GM03348 (cell line): ENCODE data around the gene KIF2C.
"Not testable (repeated sequence)": the region's sequence is repeated elsewhere in the genome, so short reads cannot be mapped to it uniquely, and the experiment has no call there.

Source experiments
- DNase-seq: peaks from one replicate; pipeline ENCODE4 v3.0.0; 2012; ENCODE audit warnings: low spot score

KIF2C gene

DNA sequence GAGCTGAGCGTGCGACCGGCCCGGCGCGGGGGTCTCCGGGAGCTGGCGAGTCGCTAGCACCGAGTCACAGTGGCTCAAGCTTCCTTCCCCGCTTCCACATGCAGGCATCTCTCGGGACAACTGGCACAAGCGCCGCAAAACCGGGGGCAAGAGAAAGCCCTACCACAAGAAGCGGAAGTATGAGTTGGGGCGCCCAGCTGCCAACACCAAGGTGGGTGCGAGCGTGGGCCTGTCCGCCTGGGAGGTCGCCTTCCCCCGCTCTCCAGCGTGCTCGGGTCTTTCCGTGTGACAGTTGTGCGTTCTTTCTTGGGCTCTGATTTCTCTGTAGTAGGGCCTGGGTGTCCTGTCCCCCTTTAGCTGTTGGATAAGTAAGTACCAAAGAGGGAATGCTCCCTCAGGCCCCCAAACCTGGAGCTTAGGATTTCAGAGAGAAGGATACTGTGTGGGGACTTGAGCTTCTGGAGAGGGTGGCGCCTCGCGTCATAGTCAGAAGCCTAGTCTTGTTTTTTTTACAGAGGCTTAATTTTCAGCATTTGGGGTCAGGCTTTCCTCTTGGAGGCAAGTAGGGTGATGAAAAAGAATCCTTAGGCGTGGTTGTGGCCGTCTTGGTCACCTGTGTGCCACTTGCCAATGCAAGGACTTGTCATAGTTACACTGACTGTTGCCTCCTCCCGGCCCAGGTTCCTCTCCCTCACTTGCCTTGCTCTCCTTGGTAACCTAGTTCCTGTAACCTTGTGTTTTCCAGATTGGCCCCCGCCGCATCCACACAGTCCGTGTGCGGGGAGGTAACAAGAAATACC is 36.5 kb downstream of the KIF2C start:
- peak; percentile 26 for DNase-seq

DNA sequence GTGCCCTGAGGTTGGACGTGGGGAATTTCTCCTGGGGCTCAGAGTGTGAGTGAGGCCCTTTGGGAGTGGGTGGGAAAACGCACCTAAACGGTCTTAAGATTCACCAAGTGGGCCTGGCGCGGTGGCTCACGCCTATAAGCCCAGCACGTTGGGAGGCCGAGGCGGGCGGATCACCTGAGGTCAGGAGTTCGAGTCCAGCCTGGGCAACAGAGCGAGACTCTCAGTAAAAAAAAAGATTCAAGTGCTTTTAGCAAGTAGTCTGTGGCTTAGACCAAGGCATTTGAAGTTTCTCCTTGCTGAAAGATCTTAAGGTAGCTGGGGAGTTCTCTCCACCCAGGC is 37.1 kb downstream of the KIF2C start:
- DNase-seq, result no peak

DNA sequence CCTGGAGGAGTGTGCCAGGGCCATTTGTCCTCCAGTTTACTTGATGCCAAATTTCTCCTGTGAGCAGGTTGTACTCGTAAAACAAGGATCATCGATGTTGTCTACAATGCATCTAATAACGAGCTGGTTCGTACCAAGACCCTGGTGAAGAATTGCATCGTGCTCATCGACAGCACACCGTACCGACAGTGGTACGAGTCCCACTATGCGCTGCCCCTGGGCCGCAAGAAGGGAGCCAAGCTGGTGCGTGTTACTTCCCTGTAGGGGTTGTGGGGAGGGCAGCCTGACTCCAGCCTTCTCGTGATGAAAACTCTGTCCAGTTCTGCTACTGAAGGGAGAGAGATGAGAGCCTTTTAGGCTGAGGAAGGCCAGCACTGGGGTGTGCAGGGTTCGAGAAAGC is 37.9 kb downstream of the KIF2C start:
- no peak for DNase-seq

DNA sequence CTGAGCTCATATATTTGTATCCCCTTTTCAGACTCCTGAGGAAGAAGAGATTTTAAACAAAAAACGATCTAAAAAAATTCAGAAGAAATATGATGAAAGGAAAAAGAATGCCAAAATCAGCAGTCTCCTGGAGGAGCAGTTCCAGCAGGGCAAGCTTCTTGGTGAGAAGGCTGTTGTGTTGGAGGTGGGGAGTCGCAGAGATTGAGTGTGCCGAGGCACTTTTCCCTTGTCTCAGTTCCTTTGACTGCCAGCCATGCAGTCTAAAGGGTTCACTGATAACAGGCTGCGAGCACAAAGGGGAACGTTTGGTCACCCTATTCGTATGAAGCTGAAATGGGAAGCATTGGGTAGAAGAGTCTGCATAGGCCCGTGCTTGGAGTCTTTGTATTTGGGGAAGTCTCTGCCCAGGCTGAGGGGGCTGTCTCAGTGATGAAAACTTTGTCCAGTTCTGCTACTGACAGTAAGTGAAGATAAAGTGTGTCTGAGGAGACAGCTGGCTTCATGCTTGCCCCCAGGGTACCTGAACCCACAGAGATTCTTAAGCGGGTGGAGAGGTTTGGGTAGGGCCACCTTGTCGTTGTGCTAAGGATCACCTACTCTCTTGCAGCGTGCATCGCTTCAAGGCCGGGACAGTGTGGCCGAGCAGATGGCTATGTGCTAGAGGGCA is 38.5 kb downstream of the KIF2C start:
- DNase-seq, result no peak

DNA sequence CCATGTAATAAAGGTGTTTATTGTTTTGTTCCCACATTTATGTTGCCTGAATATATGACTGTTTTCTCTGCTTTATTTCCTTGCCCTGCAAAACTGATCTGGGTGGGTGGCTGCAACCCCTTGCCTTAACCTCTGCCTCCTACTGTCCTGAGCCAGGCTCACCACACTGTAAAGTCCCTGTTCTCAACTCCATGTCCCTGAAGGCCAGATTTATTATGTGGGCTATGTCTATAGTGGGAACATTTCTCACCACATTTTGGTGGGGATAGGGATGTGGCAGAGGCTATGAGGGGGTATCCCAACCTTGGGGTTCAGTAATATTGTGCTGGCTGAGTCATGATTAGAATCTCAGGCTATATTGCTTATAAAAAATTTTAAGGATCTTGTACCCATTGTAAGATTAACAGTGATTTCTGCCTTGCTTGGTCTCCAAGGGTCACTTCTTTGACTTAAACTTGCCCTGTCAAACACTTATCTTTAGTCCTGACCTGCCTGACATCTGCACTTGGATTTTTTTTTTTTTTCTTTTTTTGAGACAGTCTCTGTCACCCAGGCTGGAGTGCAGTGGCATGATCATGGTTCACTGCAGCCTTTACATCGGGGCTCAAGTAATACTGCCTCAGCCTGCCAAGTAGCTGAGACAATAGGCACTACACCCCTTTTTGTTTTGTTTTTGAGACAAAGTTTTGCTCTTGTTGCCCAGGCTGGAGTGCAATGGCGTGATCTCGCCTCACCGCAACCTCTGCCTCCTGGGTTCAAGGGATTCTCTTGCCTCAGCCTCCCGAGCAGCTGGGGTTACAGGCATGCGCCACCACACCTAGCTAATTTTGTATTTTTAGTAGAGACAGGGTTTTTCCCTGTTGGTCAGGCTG is 39.3 kb downstream of the KIF2C start:
- DNase-seq, result no peak

DNA sequence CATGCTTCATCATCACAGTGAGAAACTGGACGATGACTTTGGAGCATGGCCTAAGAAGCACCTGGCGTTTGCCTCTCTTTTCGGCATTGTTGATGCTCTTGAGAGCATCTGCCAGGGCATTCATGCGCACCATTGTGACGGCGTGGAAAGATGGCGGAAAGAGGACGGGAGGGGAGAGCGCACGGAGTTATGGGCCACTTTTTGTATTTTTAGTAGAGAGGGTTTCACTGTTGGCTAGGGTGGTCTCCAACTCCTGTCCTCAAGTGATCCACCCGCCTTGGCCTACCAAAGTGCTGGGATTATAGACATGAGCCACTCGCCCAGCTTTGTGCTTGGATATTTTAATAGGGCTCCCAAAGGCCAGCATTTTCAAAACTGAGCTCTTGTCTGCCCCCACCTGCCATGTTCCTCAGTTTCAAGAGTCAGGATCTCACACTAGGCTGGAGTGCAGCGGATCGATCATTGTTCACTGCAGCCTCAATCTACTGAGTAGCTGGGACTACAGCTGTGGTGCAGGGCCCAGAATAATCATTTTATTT is 41.0 kb downstream of the KIF2C start:
- DNase-seq, result no peak

DNA sequence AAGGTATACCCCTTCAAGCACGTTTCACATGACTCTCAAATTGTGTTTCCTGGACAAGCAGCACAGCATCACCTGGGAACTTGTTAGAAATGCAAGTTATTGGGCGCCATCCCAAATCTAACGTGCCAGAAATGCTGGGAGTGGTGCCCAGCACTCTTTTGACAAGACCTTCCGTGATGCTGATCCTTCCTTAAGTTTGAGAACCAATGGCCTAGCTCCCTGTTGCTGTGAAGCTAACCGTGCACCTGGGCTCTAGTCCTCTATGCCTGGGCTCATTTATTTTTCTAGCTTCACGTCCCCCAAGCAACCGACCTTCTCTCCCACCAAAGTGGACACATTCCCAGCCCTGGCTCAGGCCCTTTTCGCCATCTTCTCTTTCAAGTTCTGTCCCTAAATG is 44.1 kb downstream of the KIF2C start:
- no peak for DNase-seq

DNA sequence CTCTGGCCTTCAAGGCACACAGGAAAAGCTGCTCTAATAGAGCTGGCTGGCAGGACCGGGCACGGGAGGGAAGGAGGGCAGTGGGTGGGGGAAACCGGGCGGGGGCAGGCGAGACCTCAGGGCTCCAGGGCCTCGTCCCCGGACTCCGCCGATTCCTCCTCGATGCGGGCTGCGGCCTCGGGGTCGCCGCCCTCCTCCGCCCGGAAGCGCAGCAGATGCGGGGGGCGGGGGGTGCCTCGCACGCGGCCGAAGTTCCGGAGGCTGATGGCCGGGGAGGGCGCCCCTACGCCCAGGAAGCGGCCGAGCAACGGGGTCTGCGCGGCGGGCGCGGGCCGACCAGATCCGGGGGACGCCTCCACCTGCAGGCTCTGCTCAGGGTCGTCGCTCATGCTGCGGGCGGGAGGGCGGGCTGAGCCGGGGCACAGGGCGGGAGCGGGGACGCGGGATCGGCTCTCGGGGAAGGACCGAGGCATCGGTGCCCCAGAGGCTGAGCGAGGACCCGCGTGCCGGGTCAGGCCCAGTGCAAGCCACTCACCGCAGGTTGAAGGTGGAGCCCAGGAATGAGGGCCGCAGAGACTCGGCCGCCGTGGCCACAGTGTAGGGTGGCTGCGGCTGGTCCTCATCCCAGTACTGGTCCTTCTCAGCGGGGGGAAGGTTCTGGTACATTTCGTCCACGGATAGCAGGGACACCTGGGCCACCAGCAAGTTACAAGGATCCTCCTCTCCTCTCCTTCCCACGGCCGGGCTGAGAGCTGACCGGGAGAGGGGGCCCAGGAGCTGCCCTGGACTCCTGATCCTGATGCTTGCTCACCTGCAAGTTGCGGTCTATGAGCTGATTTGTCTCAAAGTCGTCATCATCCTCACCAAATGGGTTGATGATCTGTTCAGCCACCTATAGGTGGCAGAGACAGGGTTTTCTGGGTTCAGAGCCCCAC is 44.7 kb downstream of the KIF2C start:
- peak; percentile 38 for DNase-seq

DNA sequence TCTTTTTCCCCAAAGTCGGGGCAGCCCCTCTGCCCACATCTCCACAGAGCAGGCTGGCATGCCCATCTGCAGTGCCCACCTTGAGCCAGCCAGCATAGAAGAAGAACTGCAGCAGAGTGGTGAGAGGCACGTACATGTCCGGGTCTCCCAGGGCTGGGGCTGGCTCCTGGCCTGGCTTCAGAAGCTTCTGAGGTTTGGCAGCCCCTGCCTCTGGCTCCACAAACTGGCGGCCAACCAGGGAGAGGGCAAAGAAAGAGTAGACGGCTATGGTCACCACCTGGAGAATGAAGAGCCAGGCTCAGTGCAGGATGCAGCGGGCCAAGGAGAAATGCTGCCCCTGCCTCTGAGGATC is 45.4 kb downstream of the KIF2C start:
- DNase-seq, result no peak

DNA sequence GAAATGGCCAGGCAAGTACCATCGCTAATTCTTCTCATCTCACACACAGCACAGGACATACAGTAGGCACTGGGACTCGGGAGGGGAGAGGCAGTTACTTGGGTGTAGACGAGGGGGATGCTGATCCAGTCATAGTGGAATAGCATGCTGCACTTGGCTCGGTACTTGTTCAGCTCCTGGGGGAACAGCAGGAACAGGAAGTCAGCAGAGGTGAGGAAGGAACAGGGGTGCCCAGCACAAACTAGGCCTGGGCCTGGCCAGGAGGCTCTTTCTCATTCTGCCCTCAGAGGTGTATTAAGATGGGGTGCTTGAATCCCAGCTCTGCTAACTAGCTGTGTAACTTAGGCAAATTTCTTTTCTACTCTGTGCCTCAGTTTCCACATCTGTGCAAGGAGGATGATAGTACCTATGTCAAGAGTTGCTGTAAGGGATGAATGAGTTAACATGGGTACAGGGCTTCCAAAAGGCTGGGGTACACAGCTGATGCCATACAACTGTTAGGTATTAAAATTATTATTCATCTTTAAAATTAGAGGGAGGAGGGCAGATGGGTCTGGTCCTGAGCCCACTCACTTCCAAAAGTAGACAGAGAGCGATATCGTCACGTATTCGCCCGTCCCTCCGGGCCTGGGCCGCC is 46.0 kb downstream of the KIF2C start:
- no peak for DNase-seq

DNA sequence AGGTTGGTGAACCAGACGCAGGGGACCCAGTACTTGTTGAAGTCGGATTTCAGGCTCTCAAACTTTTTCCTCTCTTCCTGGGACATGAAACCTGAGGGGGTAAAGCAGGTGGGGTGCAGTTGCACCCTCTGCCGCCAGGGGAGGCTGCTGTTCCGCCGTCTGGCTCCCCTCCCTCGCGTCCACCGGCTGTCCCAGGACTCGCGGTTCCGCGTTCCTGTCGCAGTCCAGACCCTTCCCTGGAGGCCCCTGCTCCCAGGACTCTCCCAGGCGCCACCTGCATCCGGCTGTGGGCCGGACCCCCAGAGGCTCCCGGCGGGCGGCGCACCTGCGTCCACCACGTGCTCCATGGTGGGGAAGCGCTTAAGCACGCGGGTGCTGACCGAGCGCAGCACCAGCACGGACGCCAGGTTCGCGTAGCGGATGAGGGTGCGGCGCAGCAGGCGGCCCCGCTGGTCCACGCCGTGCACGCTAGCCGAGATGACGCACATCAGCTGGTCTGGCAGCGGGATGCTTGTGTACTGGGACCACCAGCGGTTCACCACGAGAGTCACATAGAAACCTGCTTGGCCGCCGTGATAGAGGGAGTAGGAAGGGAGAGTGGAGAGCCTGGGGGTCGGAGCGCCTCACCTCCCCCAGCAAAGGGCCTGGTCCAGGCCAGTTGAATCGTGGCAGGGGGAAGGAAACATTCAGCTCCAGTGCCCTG is 46.7 kb downstream of the KIF2C start:
- DNase-seq, result peak; percentile 70

DNA sequence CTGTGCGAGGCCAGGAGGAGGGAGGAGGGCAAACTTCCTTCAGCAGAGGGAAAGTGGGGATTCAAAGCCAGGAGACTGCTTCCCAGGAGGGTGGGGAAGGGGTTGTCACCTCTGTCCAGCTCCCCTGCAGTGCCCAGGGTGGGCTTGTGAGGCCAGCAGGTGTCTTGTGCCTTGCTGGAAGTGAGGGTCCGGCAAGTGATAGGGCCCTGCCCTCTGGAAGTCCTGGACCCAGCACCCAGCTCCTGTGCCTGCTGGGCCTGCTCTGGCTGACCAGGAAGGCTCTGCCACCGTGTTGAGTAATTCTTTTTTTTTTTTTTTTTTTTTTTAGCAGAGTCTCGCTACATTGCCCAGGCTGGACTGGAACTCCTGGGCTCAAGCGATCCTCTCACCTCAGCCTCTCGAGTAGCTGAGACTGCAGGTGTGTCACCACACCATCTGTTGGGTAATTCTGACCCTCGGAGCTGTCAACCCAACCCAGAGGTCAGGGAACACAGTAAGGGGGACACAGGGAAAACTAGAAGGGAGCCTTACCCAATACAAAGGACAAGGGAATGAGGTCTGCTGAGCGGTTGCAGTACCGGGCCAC is 47.3 kb downstream of the KIF2C start:
- no peak for DNase-seq

DNA sequence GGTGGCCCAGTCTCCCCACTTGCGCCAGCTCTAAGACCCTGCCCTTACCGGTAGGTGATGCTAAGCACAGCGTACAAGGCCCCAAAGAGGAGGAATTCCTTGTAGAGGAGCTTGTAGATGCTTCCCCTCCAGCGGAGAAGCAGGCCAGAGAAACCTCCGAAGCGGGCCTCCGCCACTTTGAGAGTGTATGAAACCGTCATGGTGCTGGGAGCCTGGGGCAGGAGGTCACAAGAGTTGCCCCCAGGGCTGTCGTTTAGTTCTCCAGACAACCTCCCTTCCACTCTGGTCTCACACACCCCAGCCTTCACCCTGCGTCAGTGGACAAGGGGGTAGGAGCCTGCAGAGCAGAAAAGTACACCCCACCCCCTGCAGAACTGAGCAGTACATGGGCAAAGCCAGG is 47.9 kb downstream of the KIF2C start:
- DNase-seq, result no peak

DNA sequence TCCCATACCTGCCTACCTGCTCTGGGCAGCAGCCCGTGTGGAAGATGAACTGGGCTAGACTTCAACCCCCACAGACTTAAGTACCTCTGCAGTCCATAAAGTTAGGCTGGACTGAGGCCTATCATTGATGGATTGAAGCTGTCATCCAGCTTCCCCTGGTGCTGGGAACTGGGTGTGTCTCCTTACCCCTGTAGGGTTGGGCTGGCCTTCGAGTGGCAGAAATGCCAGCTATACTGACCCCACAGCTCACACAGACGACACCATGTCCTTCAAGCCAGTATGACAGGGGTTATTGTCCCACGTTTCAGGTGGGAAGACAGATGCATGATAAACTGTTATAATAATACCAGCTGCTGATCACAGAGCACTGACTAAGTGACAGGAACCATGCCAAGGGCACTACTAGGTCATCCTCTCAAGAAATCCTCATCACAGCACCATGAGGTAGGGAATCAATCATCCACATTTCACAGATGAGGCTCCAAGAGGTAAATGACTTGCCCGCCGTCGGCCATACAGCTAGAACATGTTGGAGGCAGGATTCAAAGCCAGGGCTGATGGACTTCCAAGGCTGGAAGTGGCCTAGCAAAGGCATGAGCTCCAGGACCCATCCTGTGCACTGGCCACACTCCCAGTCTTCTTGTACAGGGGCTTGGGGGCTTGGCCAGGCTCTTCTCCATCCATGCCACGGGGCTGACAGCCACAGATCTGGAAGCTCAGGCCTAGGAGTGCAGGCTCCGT is 48.7 kb downstream of the KIF2C start, which contains the start of gene BEST4:
Gene BEST4, minus strand, starts transcription at position 51 of the 741 bp plus-strand sequence. CDS start 465 bp downstream, outside the sequence.
- DNase-seq, result no peak

DNA sequence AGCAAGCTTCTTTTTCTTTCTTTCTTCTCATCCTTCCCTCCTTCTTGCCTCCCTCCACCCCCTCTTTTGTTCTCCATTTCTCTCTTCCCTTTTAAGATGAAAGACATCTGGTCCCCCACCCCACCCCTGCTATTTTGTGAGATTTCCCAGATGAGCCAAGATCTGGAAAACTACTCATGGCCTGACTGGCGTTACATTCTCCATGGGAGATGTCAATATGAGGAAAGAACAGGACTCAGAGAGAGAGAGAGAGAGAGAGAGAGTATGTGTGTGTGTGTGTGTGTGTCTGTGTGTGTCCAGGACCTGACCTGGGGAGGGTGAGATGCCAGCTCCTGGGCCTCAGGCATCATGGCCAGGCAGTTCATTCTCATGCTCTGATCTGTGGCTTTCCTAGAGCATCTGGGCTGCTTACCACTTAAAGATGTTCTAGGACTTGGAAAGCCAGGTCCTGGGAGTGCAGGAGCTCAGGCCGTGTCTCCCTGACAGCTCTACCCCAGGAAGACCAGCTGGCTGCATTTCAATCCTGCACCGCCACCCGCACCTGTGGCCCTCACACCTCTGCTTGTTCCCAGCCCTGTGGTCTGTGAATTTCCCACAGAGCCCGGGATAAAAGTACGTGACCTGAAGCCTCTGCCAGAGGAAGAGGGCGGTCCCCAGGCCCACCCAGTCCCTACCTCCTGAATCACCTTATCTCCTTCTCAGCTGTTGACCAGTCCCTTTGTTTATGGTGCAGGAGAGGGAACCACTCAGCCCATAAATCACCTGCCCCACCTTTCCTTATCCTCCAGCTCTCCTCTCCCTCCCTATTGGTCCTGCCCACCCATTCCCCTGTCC is 51.5 kb downstream of the KIF2C start:
- DNase-seq, result no peak

DNA sequence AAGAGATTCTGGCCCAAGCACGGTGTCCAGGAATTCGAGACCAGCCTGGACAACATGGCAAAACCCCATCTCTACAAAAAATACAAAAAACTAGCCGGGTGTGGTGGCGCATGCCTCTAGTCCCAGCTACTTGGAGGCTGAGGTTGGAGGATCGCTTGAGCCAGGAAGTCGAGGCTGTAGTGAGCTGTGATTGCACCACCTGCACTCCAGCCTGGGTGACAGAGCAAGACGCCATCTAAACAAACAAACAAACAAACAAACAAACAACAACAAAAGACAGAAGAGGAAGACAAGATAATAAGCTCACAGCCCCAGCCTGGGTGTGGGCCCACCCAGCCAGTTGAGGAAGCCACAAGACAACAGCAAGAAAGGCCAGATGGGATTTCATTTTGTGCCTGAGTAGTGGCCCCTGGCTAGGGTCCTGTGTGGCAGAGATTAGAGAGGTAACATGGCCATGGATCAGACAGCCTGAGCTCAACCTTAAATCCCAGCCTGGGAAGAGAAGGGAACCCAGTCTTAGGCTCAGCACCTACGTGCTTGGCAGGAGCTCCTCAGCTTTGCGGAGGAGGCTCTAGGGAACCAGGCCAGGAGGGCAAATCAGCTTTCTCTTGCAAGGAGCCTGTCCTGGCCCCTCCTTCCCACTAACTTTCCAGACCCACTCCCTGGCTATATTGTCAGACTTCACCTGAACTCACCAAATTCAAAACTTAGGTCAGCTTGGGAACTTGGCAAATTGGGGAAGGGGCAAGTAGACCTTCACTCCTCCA is 53.3 kb downstream of the KIF2C start:
- no peak for DNase-seq

DNA sequence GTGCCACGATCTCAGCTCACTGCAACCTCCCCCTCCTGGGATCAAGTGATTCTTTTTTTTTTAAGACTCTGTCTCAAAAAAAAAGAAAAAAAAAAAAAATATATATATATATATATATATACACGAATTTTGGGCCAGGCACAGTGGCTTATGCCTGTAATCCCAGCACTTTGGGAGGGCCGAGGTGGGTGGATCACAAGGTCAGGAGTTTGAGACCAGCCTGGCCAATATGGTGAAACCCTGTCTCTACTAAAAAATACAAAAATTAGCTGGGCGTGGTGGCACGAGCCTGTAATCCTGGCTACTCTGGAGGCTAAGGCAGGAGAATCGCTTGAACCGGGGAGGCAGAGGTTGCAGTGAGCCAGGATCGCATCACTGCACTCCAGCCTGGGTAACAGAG is 58.2 kb downstream of the KIF2C start:
- not testable (repeated sequence) for DNase-seq
